H1 (cell line): Measurements from ENCODE around the gene ZMIZ1. TPM values are rescaled to one million over a fixed set of nuclear protein-coding genes. Genes with fewer than 3 reads are reported as not detected.

ENCODE experiments used
- CTCF ChIA-PET: fragments of 300-600 bp; sonication (Branson Sonifier 250); formaldehyde crosslinking; loops from one replicate; lab custom pipeline; 2021; ENCODE audit not compliant: partially characterized antibody; lab: Charles Lee
- POLR2A ChIA-PET: fragments of 300-600 bp; sonication (Branson Sonifier 250); formaldehyde crosslinking; loops from one replicate; lab custom pipeline; 2021; ENCODE audit warnings: inconsistent platforms; ENCODE audit not compliant: partially characterized antibody; lab: Charles Lee
- DNase-seq, 2 experiments: peaks; one replicate each; pipeline versions ENCODE4 v3.0.0 to v3.0.0-alpha.2; 2010 to 2022; ENCODE audit warnings: low spot score in 2 of 2, low read depth in 1 of 2, mixed read lengths in 1 of 2
- FAIRE-seq: peaks from 2 replicates; lab custom pipeline; 2011; peaks lifted over from hg19 to GRCh38; lab: Jason Lieb, UNC
- H2AFZ ChIP-seq: 2 replicates; pipeline ENCODE4 v1.8.1; 2012; ENCODE audit warnings: low read length, inconsistent platforms
- H2AK5ac ChIP-seq: 2 replicates; pipeline ENCODE4 v1.6.1; 2013; ENCODE audit warnings: low read depth, low read length
- H2BK120ac ChIP-seq: replicated peaks from 2 replicates; pipeline ENCODE3; 2013; ENCODE audit warnings: low read depth, low read length, inconsistent platforms
- H2BK12ac ChIP-seq: 2 replicates; pipeline ENCODE4 v1.6.1; 2013; ENCODE audit warnings: low read depth, low read length
- H2BK15ac ChIP-seq: 2 replicates; pipeline ENCODE4 v1.6.1; 2013; ENCODE audit warnings: low read length
- H2BK20ac ChIP-seq: 2 replicates; pipeline ENCODE4 v1.6.1; 2013; ENCODE audit warnings: low read length
- H2BK5ac ChIP-seq: 2 replicates; pipeline ENCODE4 v1.6.1; 2013; ENCODE audit warnings: low read depth, low read length
- H3K14ac ChIP-seq: 2 replicates; pipeline ENCODE4 v1.6.1; 2013; ENCODE audit warnings: inconsistent platforms; ENCODE audit not compliant: insufficient read length
- H3K18ac ChIP-seq: 2 replicates; pipeline ENCODE4 v1.6.1; 2013; ENCODE audit warnings: low read length; ENCODE audit errors: extremely low read depth
- H3K23ac ChIP-seq: 2 replicates; pipeline ENCODE4 v1.6.1; 2013; ENCODE audit warnings: inconsistent platforms; ENCODE audit not compliant: insufficient read length
- H3K23me2 ChIP-seq: 2 replicates; pipeline ENCODE4 v1.6.1; 2013; ENCODE audit warnings: low read depth, low read length
- H3K27ac ChIP-seq: 2 replicates; pipeline ENCODE4 v1.6.1; 2011; ENCODE audit warnings: low read depth, low read length, inconsistent platforms
- H3K27me3 ChIP-seq, 4 experiments: replicated peaks in 1 of 4; 1 replicate in 1 of 4; 2 replicates in 3 of 4; pipeline versions ENCODE4 v1.6.1 to v1.8.1; 2011 to 2013; ENCODE audit warnings: low read length in 3 of 4, mild to moderate bottlenecking in 3 of 4, inconsistent platforms in 2 of 4, mixed read lengths in 2 of 4, moderate library complexity in 1 of 4; ENCODE audit not compliant: control insufficient read depth in 3 of 4, insufficient read depth in 3 of 4; ENCODE audit errors: extremely low read depth in 1 of 4
- H3K36me3 ChIP-seq, 4 experiments: 2 replicates each; pipeline versions ENCODE4 v1.6.1 to v1.8.1; 2011 to 2013; ENCODE audit warnings: mild to moderate bottlenecking in 4 of 4, low read length in 3 of 4, moderate library complexity in 2 of 4, control low read depth in 1 of 4, inconsistent platforms in 1 of 4; ENCODE audit not compliant: insufficient read depth in 4 of 4, control insufficient read depth in 2 of 4
- H3K4ac ChIP-seq: replicated peaks from 2 replicates; pipeline ENCODE3; 2013; ENCODE audit warnings: low read length, low read depth, mixed read lengths, inconsistent platforms; ENCODE audit not compliant: insufficient read length
- H3K4me1 ChIP-seq, 4 experiments: replicated peaks in 1 of 4; 1 replicate in 1 of 4; 2 replicates in 3 of 4; pipeline versions ENCODE4 v1.6.1 to v1.8.1; 2011 to 2013; ENCODE audit warnings: low read length in 3 of 4, inconsistent platforms in 2 of 4, mixed read lengths in 1 of 4; ENCODE audit not compliant: insufficient read depth in 4 of 4, control insufficient read depth in 3 of 4
- H3K4me2 ChIP-seq, 2 experiments: 2 replicates each; pipeline versions ENCODE4 v1.6.1 to v1.8.1; 2011 to 2013; ENCODE audit warnings: low read depth in 2 of 2, low read length in 2 of 2, control low read depth in 1 of 2, inconsistent platforms in 1 of 2, mild to moderate bottlenecking in 1 of 2; ENCODE audit not compliant: insufficient read depth in 1 of 2
- H3K4me3 ChIP-seq, 4 experiments: fragments of 200-600, 300-600 bp in 1 of 4; sonication (generic), shearing (Covaris generic), sonication (Bioruptor Twin) in 1 of 4; 2 replicates each; pipeline versions ENCODE4 v1.5.1 to v1.8.1; 2011 to 2016; ENCODE audit warnings: low read length in 4 of 4, low read depth in 3 of 4, control low read depth in 2 of 4, inconsistent platforms in 2 of 4, mild to moderate bottlenecking in 2 of 4, mixed read lengths in 1 of 4, moderate library complexity in 1 of 4; ENCODE audit not compliant: insufficient read depth in 2 of 4; ENCODE audit errors: extremely low read depth in 1 of 4
- H3K56ac ChIP-seq: replicated peaks from 2 replicates; pipeline ENCODE3; 2013; ENCODE audit warnings: low read depth, mild to moderate bottlenecking, mixed read lengths, low read length, inconsistent platforms; ENCODE audit not compliant: insufficient read length
- H3K79me1 ChIP-seq: 2 replicates; pipeline ENCODE4 v1.6.1; 2013; ENCODE audit warnings: low read depth, low read length, control low read depth
- H3K79me2 ChIP-seq, 2 experiments: 2 replicates each; pipeline versions ENCODE4 v1.6.1 to v1.8.1; 2012 to 2013; ENCODE audit warnings: low read length in 2 of 2, mild to moderate bottlenecking in 2 of 2, inconsistent platforms in 1 of 2; ENCODE audit not compliant: insufficient read depth in 2 of 2, control insufficient read depth in 1 of 2
- H3K9ac ChIP-seq, 4 experiments: replicated peaks in 1 of 4; 1 replicate in 1 of 4; 2 replicates in 3 of 4; pipeline versions ENCODE4 v1.6.1 to v1.8.1; 2011 to 2013; ENCODE audit warnings: low read depth in 3 of 4, low read length in 3 of 4, control low read depth in 2 of 4, mild to moderate bottlenecking in 2 of 4, moderate library complexity in 2 of 4, inconsistent platforms in 1 of 4; ENCODE audit errors: extremely low read depth in 1 of 4
- H3K9me3 ChIP-seq, 2 experiments: 2 replicates each; pipeline versions ENCODE4 v1.6.1 to v1.8.1; 2012 to 2013; ENCODE audit warnings: mild to moderate bottlenecking in 2 of 2, moderate library complexity in 2 of 2, control low read depth in 1 of 2, inconsistent platforms in 1 of 2, low read depth in 1 of 2, low read length in 1 of 2, mixed read lengths in 1 of 2; ENCODE audit not compliant: insufficient read depth in 2 of 2
- H4K20me1 ChIP-seq, 2 experiments: replicated peaks in 1 of 2; 2 replicates each; pipeline versions ENCODE3 to v1.8.1; 2011 to 2013; ENCODE audit warnings: inconsistent platforms in 2 of 2, low read length in 2 of 2, mild to moderate bottlenecking in 1 of 2; ENCODE audit not compliant: insufficient read depth in 2 of 2, control insufficient read depth in 1 of 2
- H4K5ac ChIP-seq: 2 replicates; pipeline ENCODE4 v1.6.1; 2013; ENCODE audit warnings: low read length, low read depth, mixed read lengths, inconsistent platforms; ENCODE audit not compliant: insufficient read length
- H4K8ac ChIP-seq: 2 replicates; pipeline ENCODE4 v1.8.0; 2013; ENCODE audit warnings: mild to moderate bottlenecking, moderate library complexity, low read length, inconsistent platforms; ENCODE audit not compliant: insufficient read depth; ENCODE audit errors: extremely low read depth
- H4K91ac ChIP-seq: replicated peaks from 2 replicates; pipeline ENCODE3; 2013; ENCODE audit warnings: low read length, mixed read lengths, inconsistent platforms; ENCODE audit not compliant: insufficient read length
- ASH2L ChIP-seq: fragments of 200-600, 300-600 bp; sonication (generic); IDR thresholded peaks from one replicate; pipeline ENCODE4 v1.7.1; 2017; ENCODE audit warnings: low read length
- CHD1 ChIP-seq: IDR thresholded peaks from 2 replicates; pipeline ENCODE4 v1.6.1; 2012; ENCODE audit warnings: low read depth, low read length, improper control_type of control experiment
- E2F6 ChIP-seq: IDR thresholded peaks from 2 replicates; pipeline ENCODE4 v1.6.1; 2012; ENCODE audit warnings: inconsistent platforms
- GTF2F1 ChIP-seq: IDR thresholded peaks from 2 replicates; pipeline ENCODE4 v1.6.1; 2012; ENCODE audit warnings: low read depth, low read length, improper control_type of control experiment, borderline replicate concordance
- RXRA ChIP-seq: IDR thresholded peaks from 2 replicates; pipeline ENCODE4 v1.6.1; 2011; ENCODE audit warnings: low read depth, mild to moderate bottlenecking, low read length, moderate library complexity; ENCODE audit not compliant: insufficient read depth
- SAP30 ChIP-seq: fragments of 300-600 bp; sonication (generic); IDR thresholded peaks from 2 replicates; pipeline ENCODE4 v1.7.1; 2012; ENCODE audit warnings: low read length, moderate library complexity, mild to moderate bottlenecking, inconsistent platforms; ENCODE audit not compliant: insufficient read depth, insufficient replicate concordance
- SIN3A ChIP-seq, 2 experiments: IDR thresholded peaks in 1 of 2; conservative IDR thresholded peaks in 1 of 2; 2 replicates each; pipeline ENCODE4 v1.6.1; 2011 to 2012; ENCODE audit warnings: low read length in 2 of 2, improper control_type of control experiment in 1 of 2, low read depth in 1 of 2, mild to moderate bottlenecking in 1 of 2
- SIRT6 ChIP-seq: IDR thresholded peaks from one replicate; pipeline ENCODE4 v1.7.1; 2012; ENCODE audit warnings: low read length, inconsistent platforms
- SRF ChIP-seq: IDR thresholded peaks from 2 replicates; pipeline ENCODE4 v1.6.1; 2011; ENCODE audit warnings: mild to moderate bottlenecking, low read depth, low read length, moderate library complexity
- TAF7 ChIP-seq: optimal IDR thresholded peaks from 2 replicates; pipeline ENCODE3; 2011; ENCODE audit warnings: low read depth, mild to moderate bottlenecking, inconsistent platforms, low read length, moderate library complexity, borderline replicate concordance
- TBP ChIP-seq: IDR thresholded peaks from 2 replicates; pipeline ENCODE4 v1.6.1; 2011; ENCODE audit warnings: low read depth, low read length, improper control_type of control experiment
- YY1 ChIP-seq: IDR thresholded peaks from 2 replicates; pipeline ENCODE4 v1.6.1; 2011; ENCODE audit warnings: low read depth, mild to moderate bottlenecking, low read length
- WGBS, 2 experiments: shearing (Covaris generic) in 1 of 2; methylation state at CpG; one replicate each; pipeline versions ENCODE4 v1.1.6 to v1.1.7; 2013 to 2015; ENCODE audit warnings: low lambda C conversion rate in 2 of 2, mixed read lengths in 2 of 2, inconsistent platforms in 1 of 2, low coverage in 1 of 2, missing lambda C conversion rate in 1 of 2; ENCODE audit not compliant: insufficient replicate concordance in 2 of 2, insufficient coverage in 1 of 2, insufficient read length in 1 of 2; ENCODE audit errors: extremely low coverage in 1 of 2, missing lambda C conversion rate in 1 of 2; 5-methylcytosine and 5-hydroxymethylcytosine counted together
- polyA plus RNA-seq, 7 experiments: library from polyadenylated mRNA; depleted of rRNA in 3 of 7; stranded (reverse) in 5 of 7; unstranded in 2 of 7; fragments of >200 nt in 5 of 7; fragments of 200-250 nt in 2 of 7; gene quantifications; 1 replicate in 5 of 7; 2 replicates in 1 of 7; 4 replicates in 1 of 7; pipeline versions ENCODE4 v1.2.1 to v1.2.3, GENCODE V29; 2011 to 2013; ENCODE audit warnings: missing spikeins in 2 of 7, mixed read lengths in 2 of 7
- total RNA-seq: library from RNA; stranded (reverse); fragmentation: NEBNext Ultra II Directional; extraction: Animal tissue kit (Norgen Biotek cat#: 25700); gene quantifications from 2 replicates; pipeline ENCODE4 v1.2.1, GENCODE V29; 2021

The ZMIZ1 gene
- total and polyA plus RNA-seq, 2 of the 8 experiments (the other 6 are each of a cell fraction or from before 2014, with no cell fraction given): 8.1 to 28.0 TPM

GRCh38 chr10:79038104-79038840 is 30.5 kb upstream of the ZMIZ1 start:
- no peak overlapping the region for H2BK15ac ChIP-seq
- H4K8ac ChIP-seq: no peak overlapping the region
- no peak overlapping the region for H3K56ac ChIP-seq
- H2BK20ac ChIP-seq: no peak overlapping the region
- no peak overlapping the region for H3K9ac ChIP-seq
- POLR2A ChIA-PET: interaction anchor here (1.1 kb wide), 2 partner anchors 9 to 29 kb away, joined by 4 read pairs; no protein-coding TSS in a partner anchor
- no peak overlapping the region for H3K18ac ChIP-seq
- no peaks in the 10 kb centered on the region for H3K79me1 ChIP-seq
- H3K27me3 ChIP-seq: no peaks in the 10 kb centered on the region
- no peak overlapping the region for H2AK5ac ChIP-seq
- no peak overlapping the region for H2BK5ac ChIP-seq
- peak overlapping the region; percentile 55 to 58; a peak in 3 of 4 replicates for H3K4me2 ChIP-seq
- no peak overlapping the region for H4K5ac ChIP-seq
- H3K4ac ChIP-seq: no peak overlapping the region
- no peak overlapping the region for H2BK12ac ChIP-seq
- CTCF ChIA-PET: interaction anchor here (0.6 to 1.2 kb wide), 5 partner anchors 9 to 615 kb away, joined by 3 to 4 read pairs (median 3); no protein-coding TSS in a partner anchor
- H3K4me1 ChIP-seq: peaks cover 0 to 6% (median 3%) of the 10 kb centered on the region in 4 experiments; a peak in 5 of 7 replicates
- H3K9me3 ChIP-seq: no peaks in the 10 kb centered on the region
- H3K36me3 ChIP-seq: no peaks in the 10 kb centered on the region
- H4K20me1 ChIP-seq: peaks cover 0 to 2% of the 10 kb centered on the region in 2 experiments
- 100% methylated on average over 1 of the region's 1 CpG; no CpG with 5 or more reads in 1 of the 2 experiments for WGBS, 2 experiments
- peaks cover 2% of the 10 kb centered on the region for H3K23me2 ChIP-seq
- H2BK120ac ChIP-seq: no peak overlapping the region
- H3K27ac ChIP-seq: no peak overlapping the region
- H2AFZ ChIP-seq: no peak overlapping the region
- DNase-seq (no peak), FAIRE-seq (no peak)
- H3K4me3 ChIP-seq: peak overlapping the region in 1 of 4 experiments; percentile 14; a peak in 1 of 8 replicates
- no peaks in the 10 kb centered on the region for H3K79me2 ChIP-seq
- H3K23ac ChIP-seq: no peak overlapping the region
- no peak overlapping the region for H3K14ac ChIP-seq
- no peak overlapping the region for H4K91ac ChIP-seq
- no peak for TF ChIP-seq E2F6
- TF ChIP-seq SIN3A (conservative IDR thresholded peaks at IDR 0.05 in 1 of 2, IDR thresholded peaks at IDR 0.05 in 1 of 2; ENCODE audit: low read depth in 1 of 2, low read length in 2 of 2): no peak
- no peak for TF ChIP-seq SAP30
- TF ChIP-seq YY1: no peak
- no peak for TF ChIP-seq TBP
- no peak for TF ChIP-seq GTF2F1
- no peak for TF ChIP-seq RXRA
- no peak for TF ChIP-seq CHD1
- no peak for TF ChIP-seq ASH2L
- TF ChIP-seq SIRT6: no peak
- no peak for TF ChIP-seq SRF
- TF ChIP-seq TAF7: no peak
